HFFc6 (cell line): ENCODE data around the gene METTL13. TPM values are rescaled to one million over a fixed set of nuclear protein-coding genes. Genes with fewer than 3 reads are reported as not detected.

Experiments
- DNase-seq: peaks from one replicate; pipeline ENCODE4 v3.0.0-alpha.2; 2018
- H3K27ac Mint-ChIP-seq: 2 replicates; pipeline ENCODE4 v1.8.0; 2020; ENCODE audit warnings: mild to moderate bottlenecking, mixed read lengths
- H3K27me3 Mint-ChIP-seq: 2 replicates; pipeline ENCODE4 v1.8.0; 2021; ENCODE audit warnings: mild to moderate bottlenecking, moderate library complexity, mixed read lengths; ENCODE audit not compliant: insufficient read depth
- H3K36me3 Mint-ChIP-seq: 2 replicates; pipeline ENCODE4 v1.8.0; 2021; ENCODE audit warnings: low read depth, mixed read lengths
- H3K4me1 Mint-ChIP-seq: 2 replicates; pipeline ENCODE4 v1.8.0; 2020; ENCODE audit warnings: low read depth, mixed read lengths
- H3K4me3 Mint-ChIP-seq: 2 replicates; pipeline ENCODE4 v1.8.0; 2020; ENCODE audit warnings: mild to moderate bottlenecking, moderate library complexity, mixed read lengths
- H3K9me3 Mint-ChIP-seq: 2 replicates; pipeline ENCODE4 v1.8.0; 2020; ENCODE audit warnings: mild to moderate bottlenecking, mixed read lengths
- CTCF ChIP-seq: fragments of 200-600 bp; sonication (generic); IDR thresholded peaks from 2 replicates; pipeline ENCODE4 v1.5.0; 2021; ENCODE audit warnings: antibody characterized with exemption, mild to moderate bottlenecking
- total RNA-seq, 6 experiments: library from RNA; stranded (reverse); fragmentation: NEBNext Ultra II Directional; extraction: Animal tissue kit (Norgen Biotek cat#: 25700); gene quantifications; 2 replicates in 1 of 6; 3 replicates in 5 of 6; pipeline ENCODE4 v1.2.3, GENCODE V29; 2021

Gene METTL13
- total RNA-seq, 6 experiments from 2014 or later, result 23.4 to 31.5 (median 25.4) TPM

GRCh38 chr1:171748651-171749050 lies 32.8 kb upstream of the METTL13 start:
- Mint-ChIP-seq H3K4me3 (no peak overlapping the region), H3K36me3 (no peaks in the 10 kb centered on the region), H3K27ac (no peak overlapping the region), H3K27me3 (peaks cover 1% of the 10 kb centered on the region; the same call in 1 of the 2 replicates), H3K9me3 (no peaks in the 10 kb centered on the region), H3K4me1 (peaks cover 14% of the 10 kb centered on the region)
- no peak for DNase-seq
- no peak for TF ChIP-seq CTCF

- no peak for TF ChIP-seq CTCF
- Mint-ChIP-seq H3K36me3 (no peaks in the 10 kb centered on the region), H3K27me3 (peaks cover 1% of the 10 kb centered on the region; the same call in 1 of the 2 replicates), H3K4me3 (no peak overlapping the region), H3K9me3 (no peaks in the 10 kb centered on the region), H3K27ac (no peak overlapping the region), H3K4me1 (peaks cover 19% of the 10 kb centered on the region)
- DNase-seq, result no peak
Observed at GRCh38 chr1:171751221-171751620, 30.2 kb upstream of the METTL13 start.

- peaks cover 19% of the 10 kb centered on the region for H3K4me1 Mint-ChIP-seq
- no peaks in the 10 kb centered on the region for H3K9me3 Mint-ChIP-seq
- H3K36me3 Mint-ChIP-seq, result no peaks in the 10 kb centered on the region
- H3K4me3 Mint-ChIP-seq, result no peak overlapping the region
- H3K27me3 Mint-ChIP-seq, result peaks cover 4% of the 10 kb centered on the region; the same call in 1 of the 2 replicates
- TF ChIP-seq CTCF, result no peak
- H3K27ac Mint-ChIP-seq, result no peak overlapping the region
- no peak for DNase-seq
Observed at GRCh38 chr1:171753182-171753581, 28.3 kb upstream of the METTL13 start.

GRCh38 chr1:171753685-171754352 lies 27.6 kb upstream of the METTL13 start:
- H3K27ac Mint-ChIP-seq, result peak overlapping the region; percentile 83
- no peak for TF ChIP-seq CTCF
- H3K27me3 Mint-ChIP-seq, result peaks cover 4% of the 10 kb centered on the region; the same call in 1 of the 2 replicates
- no peaks in the 10 kb centered on the region for H3K36me3 Mint-ChIP-seq
- peak overlapping the region; percentile 73 for H3K4me3 Mint-ChIP-seq
- peaks cover 19% of the 10 kb centered on the region for H3K4me1 Mint-ChIP-seq
- H3K9me3 Mint-ChIP-seq, result no peaks in the 10 kb centered on the region
- DNase-seq, result no peak

- TF ChIP-seq CTCF, result no peak
- peak; percentile 57 for DNase-seq
- Mint-ChIP-seq H3K4me3 (peak overlapping the region; percentile 73), H3K9me3 (no peaks in the 10 kb centered on the region), H3K36me3 (no peaks in the 10 kb centered on the region), H3K4me1 (peaks cover 19% of the 10 kb centered on the region), H3K27ac (peak overlapping the region; percentile 83), H3K27me3 (peaks cover 4% of the 10 kb centered on the region; the same call in 1 of the 2 replicates)
Observed at GRCh38 chr1:171754353-171754705, 27.1 kb upstream of the METTL13 start.
